Ishikawa (cell line): Measurements from ENCODE around the gene SERPINE2.

Experiments used
- CEBPB ChIP-seq: IDR thresholded peaks from 2 replicates; pipeline ENCODE4 v1.6.1; 2012
- CREB1 ChIP-seq: IDR thresholded peaks from 2 replicates; pipeline ENCODE4 v1.6.1; 2012; ENCODE audit warnings: low read depth
- EGR1 ChIP-seq: IDR thresholded peaks from 2 replicates; pipeline ENCODE4 v1.6.1; 2012
- EP300 ChIP-seq: IDR thresholded peaks from 2 replicates; pipeline ENCODE4 v1.6.1; 2012; ENCODE audit warnings: borderline replicate concordance
- FOXM1 ChIP-seq: IDR thresholded peaks from 2 replicates; pipeline ENCODE4 v1.6.1; 2012; ENCODE audit warnings: low read depth, borderline replicate concordance
- MAX ChIP-seq: IDR thresholded peaks from 2 replicates; pipeline ENCODE4 v1.6.1; 2012
- NFIC ChIP-seq: IDR thresholded peaks from 2 replicates; pipeline ENCODE4 v1.6.1; 2012
- RAD21 ChIP-seq: IDR thresholded peaks from 2 replicates; pipeline ENCODE4 v1.6.1; 2012; ENCODE audit warnings: low read depth
- REST ChIP-seq: IDR thresholded peaks from 2 replicates; pipeline ENCODE4 v1.6.1; 2012; ENCODE audit warnings: low read depth, mild to moderate bottlenecking
- TAF1 ChIP-seq: IDR thresholded peaks from 2 replicates; pipeline ENCODE4 v1.6.1; 2012; ENCODE audit warnings: low read depth, mild to moderate bottlenecking
- TCF12 ChIP-seq: IDR thresholded peaks from 2 replicates; pipeline ENCODE4 v1.6.1; 2012; ENCODE audit warnings: low read depth
- TEAD4 ChIP-seq: IDR thresholded peaks from 2 replicates; pipeline ENCODE4 v1.6.1; 2012
- YY1 ChIP-seq: IDR thresholded peaks from 2 replicates; pipeline ENCODE4 v1.6.1; 2012; ENCODE audit warnings: low read depth
- ZBTB7A ChIP-seq: IDR thresholded peaks from 2 replicates; pipeline ENCODE4 v1.6.1; 2012; ENCODE audit warnings: low read depth
- TF ChIP-seq, protein P1 (sequence below): IDR thresholded peaks from 2 replicates; pipeline ENCODE4 v1.6.1; 2012

The SERPINE2 gene

GRCh38 chr2:224030786-224031185 is 8.3 kb downstream of the SERPINE2 start:
- no peak for TF ChIP-seq MAX
- TF ChIP-seq CREB1, result no peak
- no peak for TF ChIP-seq TAF1
- no peak for TF ChIP-seq CEBPB

- TF ChIP-seq CREB1 (no peak), EGR1 (no peak), ZBTB7A (no peak), MAX (no peak), TAF1 (no peak)
Measured at GRCh38 chr2:224029876-224030275, 9.2 kb downstream of the SERPINE2 start.

DNA sequence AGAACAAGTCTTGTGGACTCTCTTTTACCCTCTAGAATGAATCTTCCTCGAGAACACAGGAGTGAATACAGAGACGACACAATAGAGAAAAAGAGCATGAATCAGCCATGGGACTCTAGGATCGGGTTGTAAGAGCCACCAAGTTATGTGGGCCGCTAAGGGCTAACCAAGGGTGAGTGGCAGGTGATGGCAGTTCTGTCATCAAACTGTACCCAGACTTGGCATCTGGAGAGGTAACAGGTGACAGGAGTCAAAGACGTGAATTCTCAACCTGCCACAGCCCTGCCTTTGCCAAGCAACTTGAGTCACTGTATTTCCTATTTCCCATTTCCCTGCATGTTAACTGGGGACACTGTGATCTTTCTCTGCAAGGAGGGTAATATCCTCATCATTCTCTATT is 11.2 kb downstream of the SERPINE2 start:
- TF ChIP-seq CREB1, result no peak
- TF ChIP-seq EP300, result no peak
- no peak for TF ChIP-seq NFIC
- TF ChIP-seq RAD21, result no peak
- TF ChIP-seq REST, result no peak
- no peak for TF ChIP-seq TCF12
- TF ChIP-seq ZBTB7A, result no peak
- no peak for TF ChIP-seq YY1
- no peak for TF ChIP-seq TAF1
- TF ChIP-seq MAX, result no peak
- no peak for TF ChIP-seq CEBPB
- TF ChIP-seq, protein P1, sequence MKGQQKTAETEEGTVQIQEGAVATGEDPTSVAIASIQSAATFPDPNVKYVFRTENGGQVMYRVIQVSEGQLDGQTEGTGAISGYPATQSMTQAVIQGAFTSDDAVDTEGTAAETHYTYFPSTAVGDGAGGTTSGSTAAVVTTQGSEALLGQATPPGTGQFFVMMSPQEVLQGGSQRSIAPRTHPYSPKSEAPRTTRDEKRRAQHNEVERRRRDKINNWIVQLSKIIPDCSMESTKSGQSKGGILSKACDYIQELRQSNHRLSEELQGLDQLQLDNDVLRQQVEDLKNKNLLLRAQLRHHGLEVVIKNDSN, result no peak
- no peak for TF ChIP-seq EGR1

DNA sequence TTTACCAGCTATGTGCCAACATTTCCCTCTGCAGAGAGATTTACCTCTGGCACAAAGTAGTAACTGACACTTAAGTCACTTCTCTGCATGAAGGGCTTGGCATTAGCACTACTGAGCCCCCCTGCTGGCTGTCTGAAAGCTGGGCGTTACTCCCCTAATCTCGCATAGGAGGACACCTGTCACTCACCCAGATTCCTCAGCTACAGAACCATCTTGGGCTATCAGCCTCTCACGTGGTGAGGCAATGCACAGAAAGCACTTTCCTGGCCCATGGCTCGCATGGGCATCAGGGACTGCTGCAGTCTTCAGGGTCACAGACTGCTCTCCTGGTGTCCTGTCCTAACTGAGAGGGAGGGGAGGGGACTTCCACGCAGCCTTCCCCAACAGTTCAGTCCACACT is 12.0 kb downstream of the SERPINE2 start:
- TF ChIP-seq RAD21 (no peak), TCF12 (no peak), EGR1 (no peak), REST (no peak), YY1 (no peak), CREB1 (no peak), MAX (no peak), TAF1 (no peak), CEBPB (no peak), FOXM1 (no peak), TEAD4 (no peak), ZBTB7A (no peak), NFIC (no peak), EP300 (no peak)
- TF ChIP-seq, protein P1, result no peak

DNA sequence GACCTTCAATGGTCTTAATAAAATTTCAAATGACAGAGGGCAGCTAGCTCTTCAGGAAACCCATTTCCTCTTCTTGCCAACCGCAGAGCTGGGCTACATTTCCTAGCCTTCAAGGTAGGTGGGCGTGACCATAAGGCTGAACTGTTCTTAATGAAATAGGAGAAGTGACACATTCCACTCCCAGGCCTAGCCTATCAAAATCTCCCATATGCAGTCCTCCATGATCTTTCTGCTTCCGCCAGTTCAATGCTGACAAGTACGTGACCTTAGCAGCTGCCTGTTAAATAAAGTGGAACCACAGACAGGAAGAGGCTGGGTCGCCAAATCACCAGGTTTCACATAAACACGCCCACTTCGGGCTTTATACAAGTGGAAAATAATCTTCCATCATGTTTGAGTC is 13.2 kb downstream of the SERPINE2 start:
- TF ChIP-seq EP300 (no peak), RAD21 (no peak)

DNA sequence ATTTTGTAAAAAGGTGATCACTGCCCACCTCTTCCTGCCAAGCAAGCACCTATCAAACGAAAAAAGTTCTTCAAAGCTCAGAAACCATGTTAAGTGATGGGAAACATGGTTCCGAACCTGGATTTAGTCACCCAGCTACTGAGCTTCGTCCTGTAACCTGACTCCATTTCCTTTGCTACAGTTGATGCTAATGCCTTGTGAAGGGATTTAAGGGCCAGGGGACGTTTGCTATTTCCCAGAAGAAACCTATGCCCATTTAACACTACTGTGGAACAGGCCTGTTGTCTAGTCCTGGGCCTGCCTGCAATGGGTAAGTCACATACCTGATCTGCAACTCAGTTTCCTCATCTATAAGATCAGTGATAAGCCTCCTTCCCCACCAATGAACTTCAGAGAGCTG is 14.8 kb downstream of the SERPINE2 start:
- TF ChIP-seq TEAD4 (no peak), MAX (no peak), YY1 (no peak), ZBTB7A (no peak), FOXM1 (no peak), NFIC (no peak), RAD21 (no peak), TAF1 (no peak), CEBPB (no peak), CREB1 (no peak)
- TF ChIP-seq, protein P1, result no peak
